Caco-2 (cell line): ENCODE results near the gene TMEM151A. TPM values are rescaled to one million over a fixed set of nuclear protein-coding genes. Genes with fewer than 3 reads are reported as not detected.

Experiments used
- total RNA-seq: library from RNA; stranded (reverse); gene quantifications from 2 replicates; pipeline ENCODE4 v1.2.3, GENCODE V29; 2022

Gene TMEM151A
- total RNA-seq, 1 experiment from 2014 or later, result 0.68 TPM

Other genes with a start within 250 kb of the TMEM151A start
- not detected in 2 replicates for gene GAL3ST3, start 242.7 kb upstream of the TMEM151A start, total RNA-seq
- 224 and 225 TPM in 2 replicates for gene SF3B2, start 239.5 kb upstream of the TMEM151A start, total RNA-seq
- 82.2 and 95.2 TPM in 2 replicates for gene PACS1, start 221.6 kb upstream of the TMEM151A start, total RNA-seq
- 49.5 and 53.1 TPM in 2 replicates for gene KLC2, start 34.2 kb upstream of the TMEM151A start, total RNA-seq
- 128 and 132 TPM in 2 replicates for gene RAB1B, start 23.3 kb upstream of the TMEM151A start, total RNA-seq
- gene CNIH2, start 13.7 kb upstream of the TMEM151A start, total RNA-seq, result 4.9 and 6.1 TPM in 2 replicates
- gene YIF1A, start 2.8 kb upstream of the TMEM151A start, total RNA-seq, result 140 and 159 TPM in 2 replicates
- 0.27 TPM in 1 of 2 replicates, not detected in the other for gene CD248, start 25.1 kb downstream of the TMEM151A start, total RNA-seq
- gene RIN1, start 44.5 kb downstream of the TMEM151A start, total RNA-seq, result 11.7 and 12.7 TPM in 2 replicates
- gene BRMS1, start 53.2 kb downstream of the TMEM151A start, total RNA-seq, result 58.1 and 58.2 TPM in 2 replicates
- 23.0 and 23.8 TPM in 2 replicates for gene B4GAT1, start 55.7 kb downstream of the TMEM151A start, total RNA-seq
- 30.3 and 32.0 TPM in 2 replicates for gene SLC29A2, start 79.9 kb downstream of the TMEM151A start, total RNA-seq
- not detected in 2 replicates for gene NPAS4, start 129.1 kb downstream of the TMEM151A start, total RNA-seq
- 201 and 206 TPM in 2 replicates for gene MRPL11, start 147.0 kb downstream of the TMEM151A start, total RNA-seq
- gene PELI3, start 175.0 kb downstream of the TMEM151A start, total RNA-seq, result 21.0 and 21.1 TPM in 2 replicates
- 106 TPM in 2 replicates for gene DPP3, start 188.5 kb downstream of the TMEM151A start, total RNA-seq
- gene BBS1, start 218.7 kb downstream of the TMEM151A start, total RNA-seq, result 47.1 and 50.0 TPM in 2 replicates